HG03108 (cell line): ENCODE results near the gene KRTAP5-9.
"Not testable (repeated sequence)": the region's sequence is repeated elsewhere in the genome, so short reads cannot be mapped to it uniquely, and the experiment has no call there.

ENCODE experiments used
- ATAC-seq: cut with Tn5 transposase; IDR thresholded peaks from one replicate; pipeline ENCODE4 v1.9.1; 2021; ENCODE audit warnings: moderate library complexity; ENCODE audit not compliant: unreplicated experiment

Gene KRTAP5-9

GRCh38 chr11:71581826-71582225 lies 33.6 kb downstream of the KRTAP5-9 start:
- ATAC-seq: no peak

GRCh38 chr11:71582309-71582895 lies 34.2 kb downstream of the KRTAP5-9 start, which contains the start of gene KRTAP5-11:
Gene KRTAP5-11 (minus strand): TSS chr11:71582875. CDS start chr11:71582837, 38 bp downstream.
- ATAC-seq: no peak

GRCh38 chr11:71582969-71583368 lies 34.7 kb downstream of the KRTAP5-9 start:
- ATAC-seq: not testable (repeated sequence)

- ATAC-seq: not testable (repeated sequence)
These were observed 37.5 kb downstream of the KRTAP5-9 start for GRCh38 chr11:71585673-71586072.

GRCh38 chr11:71588314-71588713 lies 40.1 kb downstream of the KRTAP5-9 start:
- not testable (repeated sequence) for ATAC-seq

- ATAC-seq: not testable (repeated sequence)
These were observed 40.8 kb downstream of the KRTAP5-9 start for GRCh38 chr11:71588822-71589545.

- ATAC-seq: not testable (repeated sequence)
These were observed 41.3 kb downstream of the KRTAP5-9 start for GRCh38 chr11:71589546-71589920.
